CD14-positive monocyte (primary cell): ENCODE measurements around the gene QPCT. TPM values are rescaled to one million over a fixed set of nuclear protein-coding genes. Genes with fewer than 3 reads are reported as not detected.

ENCODE experiments used
- DNase-seq, 3 donors: peaks; one replicate each; pipeline ENCODE4 v3.0.0-alpha.2; 2011 to 2022
- H2AFZ ChIP-seq: 2 replicates; pipeline ENCODE4 v1.6.0; 2012; ENCODE audit warnings: mild to moderate bottlenecking, low read depth, low read length, inconsistent platforms; ENCODE audit not compliant: insufficient read depth, poor library complexity, severe bottlenecking
- H3K27ac ChIP-seq, 2 donors: 1 replicate in 1 of 2; 2 replicates in 1 of 2; pipeline ENCODE4 v1.5.1; 2012 to 2013; ENCODE audit warnings: low read length in 2 of 2, control low read depth in 1 of 2, inconsistent platforms in 1 of 2, low read depth in 1 of 2, mild to moderate bottlenecking in 1 of 2
- H3K27me3 ChIP-seq, 2 donors: one replicate each; pipeline versions ENCODE4 v1.6.0 to v1.6.1; 2011 to 2013; ENCODE audit warnings: low read length in 2 of 2; ENCODE audit not compliant: control insufficient read depth in 2 of 2, insufficient read depth in 2 of 2
- H3K36me3 ChIP-seq, 2 donors: replicated peaks in 1 of 2; 1 replicate in 1 of 2; 2 replicates in 1 of 2; pipeline versions ENCODE4 v1.5.1 to v1.6.1; 2012 to 2013; ENCODE audit warnings: low read length in 2 of 2, control low read depth in 1 of 2, inconsistent platforms in 1 of 2, mild to moderate bottlenecking in 1 of 2; ENCODE audit not compliant: insufficient read depth in 2 of 2, control insufficient read depth in 1 of 2
- H3K4me1 ChIP-seq, 2 donors: 1 replicate in 1 of 2; 2 replicates in 1 of 2; pipeline versions ENCODE4 v1.5.1 to v1.6.1; 2012 to 2013; ENCODE audit warnings: low read length in 2 of 2, control low read depth in 1 of 2, inconsistent platforms in 1 of 2, mild to moderate bottlenecking in 1 of 2, moderate library complexity in 1 of 2; ENCODE audit not compliant: insufficient read depth in 2 of 2, control insufficient read depth in 1 of 2
- H3K4me2 ChIP-seq: replicated peaks from 2 replicates; pipeline ENCODE3; 2012; ENCODE audit warnings: low read length, moderate library complexity, mild to moderate bottlenecking; ENCODE audit not compliant: poor library complexity, severe bottlenecking; ENCODE audit errors: extremely low read depth
- H3K4me3 ChIP-seq, 3 experiments: fragments of 200-600 bp in 1 of 3; sonication (generic) in 1 of 3; replicated peaks in 1 of 3; 1 replicate in 2 of 3; 2 replicates in 1 of 3; pipeline ENCODE4 v1.5.1; 2011 to 2013; ENCODE audit warnings: low read length in 3 of 3, mild to moderate bottlenecking in 3 of 3, control low read depth in 2 of 3, low read depth in 2 of 3, inconsistent platforms in 1 of 3, moderate library complexity in 1 of 3
- H3K79me2 ChIP-seq: 2 replicates; pipeline ENCODE4 v1.6.0; 2012; ENCODE audit warnings: mild to moderate bottlenecking, control low read depth, inconsistent platforms, low read length, moderate library complexity; ENCODE audit not compliant: insufficient read depth
- H3K9ac ChIP-seq: 2 replicates; pipeline ENCODE4 v1.6.0; 2017; ENCODE audit warnings: low read length, mild to moderate bottlenecking; ENCODE audit not compliant: insufficient read depth, poor library complexity, severe bottlenecking
- H3K9me3 ChIP-seq, 2 donors: replicated peaks in 1 of 2; 1 replicate in 1 of 2; 2 replicates in 1 of 2; pipeline versions ENCODE4 v1.5.1 to v1.6.1; 2012 to 2013; ENCODE audit warnings: low read length in 2 of 2, control low read depth in 1 of 2; ENCODE audit not compliant: control insufficient read depth in 1 of 2, insufficient read depth in 1 of 2
- H4K20me1 ChIP-seq: 2 replicates; pipeline ENCODE4 v1.6.0; 2012; ENCODE audit warnings: mild to moderate bottlenecking, low read length, control low read depth, moderate library complexity; ENCODE audit not compliant: insufficient read depth
- H3K27ac Mint-ChIP-seq, 7 donors: one replicate each; pipeline ENCODE4 v1.8.0; 2020; ENCODE audit warnings: mild to moderate bottlenecking in 7 of 7, mixed read lengths in 7 of 7, moderate library complexity in 6 of 7, inconsistent platforms in 2 of 7
- H3K27me3 Mint-ChIP-seq, 3 donors: one replicate each; pipeline ENCODE4 v1.8.0; 2021 to 2022; ENCODE audit warnings: low read depth in 3 of 3, mild to moderate bottlenecking in 3 of 3, mixed read lengths in 3 of 3, moderate library complexity in 3 of 3, inconsistent platforms in 1 of 3
- H3K36me3 Mint-ChIP-seq, 2 donors: one replicate each; pipeline ENCODE4 v1.8.0; 2020; ENCODE audit warnings: mixed read lengths in 2 of 2, inconsistent platforms in 1 of 2, mild to moderate bottlenecking in 1 of 2
- H3K4me1 Mint-ChIP-seq: one replicate; pipeline ENCODE4 v1.8.0; 2020; ENCODE audit warnings: mild to moderate bottlenecking, mixed read lengths
- H3K4me3 Mint-ChIP-seq, 2 donors: one replicate each; pipeline ENCODE4 v1.8.0; 2020; ENCODE audit warnings: mild to moderate bottlenecking in 2 of 2, mixed read lengths in 2 of 2, moderate library complexity in 1 of 2
- H3K9me3 Mint-ChIP-seq, 7 donors: one replicate each; pipeline ENCODE4 v1.8.0; 2020 to 2022; ENCODE audit warnings: mixed read lengths in 7 of 7, mild to moderate bottlenecking in 6 of 7, moderate library complexity in 6 of 7, inconsistent platforms in 2 of 7
- WGBS: methylation state at CpG from one replicate; pipeline ENCODE4 v1.1.5; 2013; ENCODE audit warnings: missing lambda C conversion rate; ENCODE audit not compliant: insufficient coverage; 5-methylcytosine and 5-hydroxymethylcytosine counted together
- intact Hi-C, 2 donors: fragments of 100-400 bp; cut with micrococcal nuclease; formaldehyde crosslinking; loops; one replicate each; pipeline versions ENCODE4 v1.15.0 to v1.15.1; 2023
- polyA plus RNA-seq, 3 donors: library from polyadenylated mRNA; depleted of rRNA in 1 of 3; unstranded in 2 of 3; stranded (reverse) in 1 of 3; fragments of 300-500 nt in 2 of 3; fragments of >200 nt in 1 of 3; fragmentation: Illumina TruSeq in 2 of 3; gene quantifications; 1 replicate in 2 of 3; 2 replicates in 1 of 3; pipeline ENCODE4 v1.2.3, GENCODE V29; 2012 to 2021
- TF ChIP-seq, protein P1 (sequence below): fragments of 200-600 bp; IDR thresholded peaks from one replicate; pipeline ENCODE4 v1.8.0; 2022; ENCODE audit warnings: antibody characterized with exemption, mild to moderate bottlenecking

The QPCT gene
- polyA plus RNA-seq, 3 donors = 54.7 to 302 (median 272) TPM

DNA sequence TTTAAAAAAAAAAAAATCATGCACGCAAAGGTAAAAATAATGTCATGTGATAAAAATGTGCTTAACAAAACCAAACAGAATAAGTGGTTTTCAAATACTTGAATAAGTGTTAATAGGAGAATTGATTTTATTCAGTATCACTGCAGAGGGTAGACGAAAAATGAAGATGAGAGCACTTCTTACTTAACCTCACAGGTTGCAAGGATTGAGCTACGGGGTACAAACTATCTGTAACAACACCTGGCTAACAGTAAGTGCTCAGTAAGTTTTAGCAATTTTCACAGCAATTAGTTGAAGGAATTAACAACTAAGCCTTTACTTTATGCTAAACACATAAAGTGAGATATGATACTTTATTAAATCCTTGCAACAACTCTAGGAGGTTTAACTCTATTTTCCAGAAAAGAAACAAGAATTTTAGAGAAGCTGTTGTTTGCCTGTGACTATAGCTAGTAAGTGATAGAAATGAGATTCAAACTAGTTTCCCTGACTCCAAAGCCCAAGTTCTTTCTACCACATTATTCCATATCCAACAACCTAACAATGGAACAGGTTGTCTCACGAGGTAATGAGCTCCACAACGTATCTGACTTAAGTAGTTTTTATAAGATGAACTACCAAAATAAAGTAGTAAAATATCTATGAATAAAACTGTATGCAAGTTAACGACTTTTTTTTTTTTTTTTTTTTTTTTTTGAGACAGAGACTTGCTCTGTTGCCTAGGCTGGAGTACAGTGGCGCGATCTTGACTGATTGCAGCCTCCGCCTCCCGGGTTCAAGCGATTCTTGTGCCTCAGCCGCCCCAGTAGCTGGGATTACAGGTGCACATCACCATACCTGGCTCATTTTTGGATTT is 24.4 kb upstream of the QPCT start:
- peaks cover 0 to 1% (median 0%) of the 10 kb centered on the region in 7 donors for H3K9me3 Mint-ChIP-seq
- H3K79me2 ChIP-seq = peaks cover 86% of the 10 kb centered on the region
- H3K27me3 Mint-ChIP-seq = no peaks in the 10 kb centered on the region
- WGBS = 100% methylated on average over 6 of the region's 12 CpGs
- TF ChIP-seq, protein P1, sequence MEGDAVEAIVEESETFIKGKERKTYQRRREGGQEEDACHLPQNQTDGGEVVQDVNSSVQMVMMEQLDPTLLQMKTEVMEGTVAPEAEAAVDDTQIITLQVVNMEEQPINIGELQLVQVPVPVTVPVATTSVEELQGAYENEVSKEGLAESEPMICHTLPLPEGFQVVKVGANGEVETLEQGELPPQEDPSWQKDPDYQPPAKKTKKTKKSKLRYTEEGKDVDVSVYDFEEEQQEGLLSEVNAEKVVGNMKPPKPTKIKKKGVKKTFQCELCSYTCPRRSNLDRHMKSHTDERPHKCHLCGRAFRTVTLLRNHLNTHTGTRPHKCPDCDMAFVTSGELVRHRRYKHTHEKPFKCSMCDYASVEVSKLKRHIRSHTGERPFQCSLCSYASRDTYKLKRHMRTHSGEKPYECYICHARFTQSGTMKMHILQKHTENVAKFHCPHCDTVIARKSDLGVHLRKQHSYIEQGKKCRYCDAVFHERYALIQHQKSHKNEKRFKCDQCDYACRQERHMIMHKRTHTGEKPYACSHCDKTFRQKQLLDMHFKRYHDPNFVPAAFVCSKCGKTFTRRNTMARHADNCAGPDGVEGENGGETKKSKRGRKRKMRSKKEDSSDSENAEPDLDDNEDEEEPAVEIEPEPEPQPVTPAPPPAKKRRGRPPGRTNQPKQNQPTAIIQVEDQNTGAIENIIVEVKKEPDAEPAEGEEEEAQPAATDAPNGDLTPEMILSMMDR = no peak
- no peak overlapping the region for H3K4me3 ChIP-seq
- H3K27me3 ChIP-seq = no peaks in the 10 kb centered on the region
- H3K36me3 ChIP-seq = peaks cover 0 to 13% of the 10 kb centered on the region in 2 donors
- no peak overlapping the region for H3K27ac ChIP-seq
- H3K4me1 ChIP-seq = peaks cover 37 to 59% of the 10 kb centered on the region in 2 donors
- peaks cover 12% of the 10 kb centered on the region for H4K20me1 ChIP-seq
- H3K4me1 Mint-ChIP-seq = peaks cover 69% of the 10 kb centered on the region
- H3K36me3 Mint-ChIP-seq = peaks cover 10 to 15% of the 10 kb centered on the region in 2 donors
- no peaks in the 10 kb centered on the region for H3K9me3 ChIP-seq
- H3K27ac Mint-ChIP-seq = no peak overlapping the region
- H2AFZ ChIP-seq = no peak overlapping the region
- H3K9ac ChIP-seq = no peak overlapping the region
- intact Hi-C loops = no loop called here
- H3K4me3 Mint-ChIP-seq = no peak overlapping the region
- DNase-seq = no peak
- H3K4me2 ChIP-seq = no peak overlapping the region

DNA sequence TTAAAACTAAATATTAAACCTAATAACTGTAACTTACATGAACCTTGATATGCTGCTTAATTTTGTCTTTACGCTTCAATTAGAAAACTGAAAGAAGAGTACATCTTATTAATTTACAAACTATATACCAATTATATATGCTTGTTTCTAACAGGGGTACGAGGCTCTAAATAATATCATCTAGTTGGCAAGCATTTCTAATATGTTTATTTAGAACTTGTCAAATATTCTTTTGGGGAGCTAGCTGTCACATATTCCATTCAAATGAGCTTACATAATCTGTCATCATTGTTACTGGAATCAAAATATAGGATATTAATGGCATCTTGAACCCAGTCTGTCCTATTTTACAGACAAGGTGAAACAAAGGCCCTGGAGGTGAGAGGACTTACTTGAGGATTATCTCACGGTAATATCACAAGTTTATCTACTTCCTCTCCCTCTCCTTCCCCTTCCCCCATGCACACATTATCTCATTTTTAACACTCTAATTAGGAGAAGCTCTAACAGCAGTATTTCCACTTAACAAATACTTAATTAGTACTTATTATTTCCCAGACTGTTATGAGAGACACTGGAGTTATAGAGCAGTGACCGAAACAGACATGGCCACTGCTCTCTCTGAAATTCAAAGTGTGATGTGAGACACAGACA is 23.3 kb upstream of the QPCT start:
- TF ChIP-seq, protein P1 = no peak
- peaks cover 0 to 1% (median 0%) of the 10 kb centered on the region in 7 donors for H3K9me3 Mint-ChIP-seq
- Histone ChIP-seq H3K4me1 (peaks cover 47 to 71% of the 10 kb centered on the region in 2 donors), H3K9me3 (no peaks in the 10 kb centered on the region), H2AFZ (no peak overlapping the region), H3K27ac (peak overlapping the region in 1 of 2 donors; percentile 33), H3K4me2 (no peak overlapping the region), H3K4me3 (no peak overlapping the region), H3K27me3 (no peaks in the 10 kb centered on the region), H3K9ac (no peak overlapping the region), H3K36me3 (peaks cover 0 to 7% of the 10 kb centered on the region in 2 donors), H3K79me2 (peaks cover 74% of the 10 kb centered on the region), H4K20me1 (peaks cover 12% of the 10 kb centered on the region)
- H3K36me3 Mint-ChIP-seq = peaks cover 4 to 7% of the 10 kb centered on the region in 2 donors
- intact Hi-C loops = no loop called here
- no peak overlapping the region for H3K4me3 Mint-ChIP-seq
- WGBS = no CpG with 5 or more reads among the region's 4 CpGs
- H3K4me1 Mint-ChIP-seq = peaks cover 69% of the 10 kb centered on the region
- DNase-seq = no peak
- H3K27ac Mint-ChIP-seq = peak overlapping the region in 2 of 7 donors; percentile 15 to 56
- peaks cover 0 to 2% (median 0%) of the 10 kb centered on the region in 3 donors for H3K27me3 Mint-ChIP-seq
